GM19455 (cell line): ENCODE measurements around the gene NIPSNAP3A.
"Not testable (repeated sequence)": the region's sequence is repeated elsewhere in the genome, so short reads cannot be mapped to it uniquely, and the experiment has no call there.

ENCODE experiments used
- ATAC-seq: cut with Tn5 transposase; IDR thresholded peaks from one replicate; pipeline ENCODE4 v1.9.1; 2021; ENCODE audit not compliant: unreplicated experiment

The NIPSNAP3A gene

DNA sequence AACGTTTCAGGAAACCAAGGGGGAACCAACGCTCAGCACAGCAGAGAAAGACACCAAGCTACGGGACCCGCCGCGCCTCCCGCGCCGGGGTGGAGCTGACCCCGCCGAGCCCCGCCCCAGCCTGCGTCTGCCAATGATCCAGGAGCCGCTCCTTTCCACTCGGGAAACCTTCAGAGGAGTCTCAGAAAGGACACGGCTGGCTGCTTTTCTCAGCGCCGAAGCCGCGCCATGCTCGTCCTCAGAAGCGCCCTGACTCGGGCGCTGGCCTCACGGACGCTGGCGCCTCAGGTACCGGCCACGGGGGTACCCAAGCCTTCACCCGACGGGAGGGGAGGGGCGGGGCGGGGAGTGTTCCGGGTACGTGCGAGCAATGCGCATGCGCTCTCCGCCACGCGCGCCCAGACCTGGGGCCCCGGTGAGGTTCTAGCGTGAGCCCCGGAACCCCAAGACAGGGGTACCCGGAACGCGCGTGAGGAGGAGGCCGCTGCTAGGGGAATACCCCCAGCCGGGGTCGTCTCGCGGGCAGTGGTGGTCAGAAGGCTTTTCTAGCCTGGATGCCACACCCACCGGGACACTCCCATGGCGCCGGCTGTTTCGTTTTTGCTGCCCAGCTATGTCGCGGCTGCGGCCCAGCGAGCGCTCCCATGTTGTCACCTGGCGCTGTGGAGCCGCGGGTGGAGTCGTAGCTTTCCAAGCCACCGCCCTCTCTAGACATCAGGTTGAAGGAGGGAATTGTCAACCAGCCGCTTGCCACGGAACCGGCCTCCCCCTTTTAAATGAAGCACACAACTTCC, at the start of gene NIPSNAP3A:
Gene NIPSNAP3A, plus strand, starts transcription at position 119 of the 794 bp plus-strand sequence. Its CDS starts 110 bp downstream, at position 229.
- ATAC-seq: peak; percentile 87

GRCh38 chr9:104700306-104700705, 47.2 kb upstream of the NIPSNAP3A start:
- no peak for ATAC-seq

GRCh38 chr9:104708737-104709136, 38.7 kb upstream of the NIPSNAP3A start:
- ATAC-seq: not testable (repeated sequence)

DNA sequence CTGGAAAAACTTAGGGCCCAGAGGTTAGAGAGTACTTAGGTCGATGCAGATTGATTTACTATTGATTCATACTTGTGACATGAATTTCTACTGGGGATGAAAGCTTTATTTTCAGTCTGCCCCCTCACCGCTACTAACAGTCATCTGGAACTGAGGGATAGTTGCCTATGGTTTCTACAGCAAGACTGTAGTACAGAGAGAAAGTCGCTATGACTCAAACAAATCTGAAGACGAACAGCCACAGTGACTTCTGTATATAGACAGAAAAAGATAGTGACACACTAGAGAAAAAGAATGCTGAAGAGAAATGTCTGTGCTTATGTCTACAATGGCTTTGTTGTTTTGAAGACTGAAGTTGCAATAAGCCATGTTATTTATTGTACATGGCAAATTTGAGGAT, 35.9 kb upstream of the NIPSNAP3A start:
- no peak for ATAC-seq

DNA sequence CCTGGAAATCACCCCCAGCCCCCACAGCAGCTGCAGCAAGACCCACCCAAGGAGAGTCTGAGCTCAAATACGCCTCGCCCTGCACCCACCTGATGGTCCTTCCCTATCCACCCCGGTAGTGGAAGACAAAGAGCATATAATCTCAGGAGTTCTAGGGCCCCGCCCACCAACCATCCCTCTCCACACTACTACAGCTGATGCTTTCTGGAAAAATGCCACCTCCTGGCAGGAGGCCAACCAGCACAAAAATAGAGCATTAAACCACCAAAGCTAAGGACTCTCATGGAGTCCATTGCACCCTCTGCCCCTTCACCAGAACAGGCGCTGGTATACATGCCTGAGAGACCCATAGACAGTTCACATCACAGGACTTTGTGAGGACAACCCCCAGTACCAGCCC, 22.5 kb upstream of the NIPSNAP3A start:
- ATAC-seq: no peak

DNA sequence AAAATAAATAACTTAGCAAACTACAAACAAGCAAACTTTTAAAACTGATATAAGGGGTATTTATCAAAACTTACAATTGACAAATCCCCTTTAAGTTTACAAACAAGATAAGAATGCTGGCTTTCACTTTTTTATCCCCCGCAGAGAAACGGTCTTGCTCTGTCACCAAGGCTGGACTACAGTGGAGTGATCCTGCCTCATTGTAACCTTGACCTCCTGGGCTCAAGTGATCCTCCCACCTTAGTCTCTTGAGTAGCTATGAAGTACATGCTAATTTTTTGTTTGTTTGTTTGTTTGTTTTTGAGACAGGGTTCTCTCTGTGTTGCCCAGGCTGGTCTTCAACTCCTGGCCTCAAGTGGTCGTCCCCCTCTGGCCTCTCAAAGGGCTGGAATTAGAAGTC, 9.0 kb upstream of the NIPSNAP3A start:
- no peak for ATAC-seq

GRCh38 chr9:104740621-104741020, 6.9 kb upstream of the NIPSNAP3A start:
- ATAC-seq: no peak

DNA sequence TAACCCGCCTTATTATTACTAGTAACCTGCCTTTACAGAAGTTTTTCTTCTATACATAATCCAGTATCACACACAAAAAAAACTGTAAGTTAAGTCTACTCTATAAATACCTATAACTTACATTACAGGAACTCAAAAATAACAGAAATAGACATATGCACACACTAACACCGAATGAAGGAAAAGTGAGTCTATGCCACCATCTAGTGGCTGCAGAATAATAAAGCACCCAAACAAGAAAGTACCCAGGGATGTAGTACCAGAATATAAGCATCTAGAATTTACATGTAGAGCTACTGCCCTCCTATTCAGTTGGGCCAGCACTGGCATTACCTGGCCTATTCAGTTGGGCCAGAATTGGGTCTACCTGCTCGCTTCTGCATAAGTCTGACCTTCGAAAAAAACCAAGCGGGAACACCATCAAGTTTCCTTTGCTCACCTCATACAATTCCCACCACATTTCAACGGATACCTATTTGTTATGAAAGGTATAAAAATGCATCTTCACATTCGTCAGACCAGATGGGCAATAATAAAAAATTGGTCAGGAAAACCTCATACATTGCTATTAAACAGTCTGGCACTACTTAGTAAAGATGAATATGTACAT, 4.0 kb upstream of the NIPSNAP3A start:
- peak; percentile 39 for ATAC-seq

- no peak for ATAC-seq
Measured at GRCh38 chr9:104745852-104746251, 1.6 kb upstream of the NIPSNAP3A start.

- ATAC-seq: no peak
Measured at GRCh38 chr9:104746285-104746684, 1.2 kb upstream of the NIPSNAP3A start.

DNA sequence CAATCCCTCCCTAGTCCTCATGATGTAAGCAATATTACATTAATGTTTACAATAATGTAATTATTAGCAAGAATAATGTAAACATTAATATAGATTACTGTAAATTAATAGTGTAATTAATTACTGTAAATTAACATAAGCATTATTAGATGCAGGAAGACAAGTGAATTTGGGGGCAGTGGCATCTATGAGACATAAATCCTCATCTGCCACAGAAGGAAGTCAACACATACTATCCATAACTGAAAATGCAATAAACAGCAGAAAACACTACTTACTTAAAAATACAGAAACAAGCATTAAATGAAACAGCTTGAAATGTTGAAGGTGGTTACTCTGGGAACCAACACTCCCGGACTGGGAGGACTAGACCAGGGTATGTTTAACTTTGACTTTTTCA, 685 bp upstream of the NIPSNAP3A start:
- no peak for ATAC-seq

- no peak for ATAC-seq
Measured at GRCh38 chr9:104747245-104747564, 278 bp upstream of the NIPSNAP3A start.

DNA sequence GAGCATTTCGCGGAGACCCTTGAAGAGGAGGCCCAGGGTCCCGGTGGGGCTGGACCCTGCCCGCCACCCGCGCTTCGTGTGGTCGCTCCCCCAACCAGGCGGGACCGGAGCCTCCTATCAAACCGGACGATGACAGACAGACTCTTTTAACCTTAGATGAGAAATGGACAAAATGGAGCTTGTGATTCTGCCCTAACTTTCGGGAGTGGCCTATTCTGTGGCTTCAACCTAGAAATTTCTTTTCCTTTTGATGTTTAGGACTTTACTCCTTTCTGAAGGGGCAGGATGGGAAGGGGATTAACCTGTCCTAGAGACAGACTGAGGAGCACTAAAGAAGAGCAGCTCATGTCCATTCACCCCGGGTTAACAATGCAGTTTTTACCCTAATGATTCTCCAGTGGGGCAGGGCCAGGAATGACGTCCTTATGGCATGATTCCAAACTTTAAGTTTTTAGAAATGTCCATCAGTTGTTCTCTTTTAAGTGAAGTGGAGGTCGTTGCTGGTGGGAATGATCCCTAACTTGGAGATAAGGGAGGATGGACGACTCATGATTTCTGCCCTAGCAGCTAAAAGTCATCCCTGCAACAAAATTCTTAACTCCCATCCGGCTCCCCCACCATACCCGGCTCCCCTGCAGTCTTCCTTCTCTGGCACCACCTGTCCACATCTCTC, 1.0 kb downstream of the NIPSNAP3A start:
- peak; percentile 5 for ATAC-seq

DNA sequence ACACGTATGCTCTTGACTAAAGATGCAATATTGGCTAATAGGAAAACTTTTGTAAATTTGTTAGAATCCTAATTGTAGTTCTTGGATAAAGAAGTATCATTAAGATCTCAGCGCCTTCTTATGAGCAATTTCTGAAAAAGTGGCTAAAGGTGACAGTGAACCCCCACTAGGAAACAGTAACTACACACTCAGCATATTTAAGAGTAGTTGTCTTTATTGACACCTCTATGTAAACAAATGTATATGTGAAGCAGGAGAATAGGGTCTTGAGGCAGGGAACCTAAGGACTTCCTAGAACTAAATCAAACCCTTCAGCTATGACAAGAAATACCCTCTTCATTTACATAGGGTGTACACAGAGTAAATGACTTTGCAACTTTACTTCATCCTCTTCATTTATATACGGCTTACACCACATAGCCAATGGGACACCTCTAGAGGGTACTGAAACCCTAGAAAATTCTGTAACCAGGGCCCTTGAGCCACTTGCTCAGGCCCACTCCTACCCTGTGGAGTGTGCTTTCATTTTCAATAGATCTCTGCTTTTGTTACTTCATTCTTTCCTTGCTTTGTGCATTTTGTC, 2.8 kb downstream of the NIPSNAP3A start:
- ATAC-seq: peak; percentile 22

DNA sequence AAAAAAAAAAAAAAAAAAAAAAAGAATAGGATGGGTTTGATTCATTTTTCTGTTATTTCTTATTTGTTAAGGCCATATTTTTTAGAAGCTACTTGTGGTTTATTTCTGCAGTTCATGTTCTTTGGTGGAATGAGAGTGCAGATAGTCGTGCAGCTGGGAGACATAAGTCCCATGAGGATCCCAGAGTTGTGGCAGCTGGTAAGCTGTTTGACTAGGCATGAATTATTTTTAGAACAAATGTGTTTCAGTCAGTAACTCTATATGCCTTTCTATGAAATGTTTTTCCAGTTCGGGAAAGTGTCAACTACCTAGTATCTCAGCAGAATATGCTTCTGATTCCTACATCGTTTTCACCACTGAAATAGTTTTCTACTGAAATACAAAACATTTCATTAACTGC, 11.5 kb downstream of the NIPSNAP3A start:
- no peak for ATAC-seq

DNA sequence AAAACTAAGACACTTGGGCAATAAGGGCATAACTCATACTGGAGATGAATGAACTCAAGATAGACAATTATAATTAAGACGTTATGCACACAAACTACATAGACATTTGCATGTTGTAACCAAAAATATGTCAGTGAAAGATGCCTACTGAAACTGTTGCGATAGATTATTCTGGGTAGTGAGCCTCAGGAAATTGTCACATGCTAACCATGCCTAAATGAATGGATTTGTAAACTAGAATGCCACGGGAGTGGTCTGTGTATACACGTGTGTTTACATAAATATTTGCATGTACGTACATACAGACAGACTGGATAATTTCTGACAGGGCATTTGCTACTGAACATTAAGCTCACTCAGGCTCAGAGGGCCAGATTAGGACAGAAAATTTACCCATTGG, 17.7 kb downstream of the NIPSNAP3A start:
- peak; percentile 25 for ATAC-seq

GRCh38 chr9:104766025-104766424, 18.5 kb downstream of the NIPSNAP3A start:
- ATAC-seq: no peak

DNA sequence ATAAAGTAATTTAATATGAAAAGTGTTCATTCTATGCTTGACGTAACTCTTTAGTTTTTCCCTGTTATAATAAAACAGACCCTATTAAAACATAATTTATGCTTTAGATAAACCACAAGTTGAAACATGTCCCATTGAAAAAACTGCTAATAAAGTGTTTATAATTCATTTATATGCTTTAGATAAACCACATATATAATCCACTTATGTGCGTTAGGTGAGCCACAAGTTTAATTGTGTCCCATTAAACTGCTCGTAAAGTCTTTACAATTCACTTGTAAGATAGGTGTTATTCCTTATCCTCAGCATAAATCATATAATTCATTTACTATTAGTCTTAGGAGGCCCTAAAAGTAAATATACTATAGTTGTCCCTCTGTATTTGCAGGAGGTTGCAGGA, 20.0 kb downstream of the NIPSNAP3A start:
- ATAC-seq: no peak

- not testable (repeated sequence) for ATAC-seq
Measured at GRCh38 chr9:104769029-104769428, 21.5 kb downstream of the NIPSNAP3A start.

GRCh38 chr9:104769655-104770054, 22.2 kb downstream of the NIPSNAP3A start:
- ATAC-seq: no peak

- no peak for ATAC-seq
Measured at GRCh38 chr9:104772714-104773510, 25.4 kb downstream of the NIPSNAP3A start.
